ENCODE results near the gene R3HDM2. TPM values are rescaled to one million over a fixed set of nuclear protein-coding genes. Genes with fewer than 3 reads are reported as not detected.

R3HDM2 gene
- polyA plus RNA-seq, 4 donors = 52.3 to 104 (median 80.9) TPM

- no peak for DNase-seq (ENCODE audit: low read depth in 4 of 4, low spot score in 2 of 4)
Observed at GRCh38 chr12:57467915-57468314, 37.1 kb upstream of the R3HDM2 start.

- DNase-seq (ENCODE audit: low read depth in 4 of 4, low spot score in 2 of 4) = no peak
Observed at GRCh38 chr12:57467212-57467874, 36.5 kb upstream of the R3HDM2 start.

GRCh38 chr12:57465747-57466505 is 35.1 kb upstream of the R3HDM2 start:
- DNase-seq (ENCODE audit: low read depth in 4 of 4, low spot score in 2 of 4) = no peak

GRCh38 chr12:57465030-57465746 is 34.3 kb upstream of the R3HDM2 start:
- no peak for DNase-seq (ENCODE audit: low read depth in 4 of 4, low spot score in 2 of 4)

GRCh38 chr12:57464569-57464968 is 33.7 kb upstream of the R3HDM2 start:
- no peak for DNase-seq (ENCODE audit: low read depth in 4 of 4, low spot score in 2 of 4)

- DNase-seq (ENCODE audit: low read depth in 4 of 4, low spot score in 2 of 4) = no peak
Observed at GRCh38 chr12:57462912-57463253, 32.0 kb upstream of the R3HDM2 start.

- peak; percentile 74 to 95 (median 84) for DNase-seq (ENCODE audit: low read depth in 4 of 4, low spot score in 2 of 4)
Observed at GRCh38 chr12:57462251-57462911, 31.5 kb upstream of the R3HDM2 start.

GRCh38 chr12:57461917-57462250 is 31.0 kb upstream of the R3HDM2 start:
- DNase-seq (ENCODE audit: low read depth in 4 of 4, low spot score in 2 of 4) = no peak

GRCh38 chr12:57461276-57461916 is 30.6 kb upstream of the R3HDM2 start:
- DNase-seq (ENCODE audit: low read depth in 4 of 4, low spot score in 2 of 4) = peak in 3 of 4 donors; percentile 62 to 69 (median 66)

GRCh38 chr12:57460841-57461275 is 30.0 kb upstream of the R3HDM2 start:
- DNase-seq (ENCODE audit: low read depth in 4 of 4, low spot score in 2 of 4) = no peak

- no peak for DNase-seq (ENCODE audit: low read depth in 4 of 4, low spot score in 2 of 4)
Observed at GRCh38 chr12:57460468-57460784, 29.6 kb upstream of the R3HDM2 start.

- peak in 1 of 4 donors; percentile 33 for DNase-seq (ENCODE audit: low read depth in 4 of 4, low spot score in 2 of 4)
Observed at GRCh38 chr12:57459750-57460467, 29.1 kb upstream of the R3HDM2 start, which contains the start of gene GLI1. GLI1 (plus strand) TSS chr12:57459785; CDS start chr12:57463692, 3,907 bp downstream.

- peak; percentile 90 to 95 (median 93) for DNase-seq (ENCODE audit: low read depth in 4 of 4, low spot score in 2 of 4)
Observed at GRCh38 chr12:57459055-57459749, 28.4 kb upstream of the R3HDM2 start.

- DNase-seq (ENCODE audit: low read depth in 4 of 4, low spot score in 2 of 4) = no peak
Observed at GRCh38 chr12:57458665-57459054, 27.8 kb upstream of the R3HDM2 start.

- DNase-seq (ENCODE audit: low read depth in 4 of 4, low spot score in 2 of 4) = no peak
Observed at GRCh38 chr12:57456737-57457490, 26.1 kb upstream of the R3HDM2 start.

GRCh38 chr12:57456145-57456700 is 25.4 kb upstream of the R3HDM2 start:
- no peak for DNase-seq (ENCODE audit: low read depth in 4 of 4, low spot score in 2 of 4)

GRCh38 chr12:57455374-57456144 is 24.7 kb upstream of the R3HDM2 start:
- no peak for DNase-seq (ENCODE audit: low read depth in 4 of 4, low spot score in 2 of 4)

Measured in left renal cortex interstitium (tissue), 4 donors.